ENCODE results near the gene SLC16A4.

- TF ChIP-seq CTCF (IDR thresholded peaks at IDR 0.05 in 4 of 5, conservative IDR thresholded peaks at IDR 0.05 in 1 of 5) (no peak), POLR2A (IDR thresholded peaks at IDR 0.05) (no peak)
Measured at GRCh38 chr1:110348050-110348449, 42.8 kb downstream of the SLC16A4 start.

Data from gastrocnemius medialis (tissue), 4 donors.